Right renal pelvis (tissue), 4 donors: Measurements from ENCODE around the gene COCH. TPM values are rescaled to one million over a fixed set of nuclear protein-coding genes. Genes with fewer than 3 reads are reported as not detected.
"Not testable (repeated sequence)": the region's sequence is repeated elsewhere in the genome, so short reads cannot be mapped to it uniquely, and the experiment has no call there.

Experiments
- DNase-seq, 4 donors: peaks; one replicate each; pipeline ENCODE4 v3.0.0-alpha.2; 2013; ENCODE audit warnings: low read depth in 4 of 4, low spot score in 3 of 4, missing footprints in 1 of 4
- polyA plus RNA-seq, 4 donors: library from polyadenylated mRNA; unstranded; fragments of 120-200 nt; gene quantifications; one replicate each; pipeline ENCODE4 v1.2.1, GENCODE V29; 2013; ENCODE audit not compliant: insufficient read length in 4 of 4

Gene COCH
- polyA plus RNA-seq, 4 donors, result 3.1 to 4.7 (median 3.4) TPM

- DNase-seq, result peak in 1 of 4 donors; percentile 15
These were observed 834 bp downstream of the COCH start for GRCh38 chr14:30874999-30875787.

- DNase-seq, result no peak
These were observed 1.4 kb downstream of the COCH start for GRCh38 chr14:30875788-30876053.

- DNase-seq, result no peak
These were observed 2.3 kb downstream of the COCH start for GRCh38 chr14:30876692-30877091.

GRCh38 chr14:30882431-30882830 lies 8.1 kb downstream of the COCH start:
- no peak for DNase-seq

GRCh38 chr14:30883508-30884294 lies 9.3 kb downstream of the COCH start:
- DNase-seq, result no peak

- DNase-seq, result no peak
These were observed 10.5 kb downstream of the COCH start for GRCh38 chr14:30884901-30885300.

- DNase-seq, result no peak
These were observed 11.7 kb downstream of the COCH start for GRCh38 chr14:30885840-30886740.

GRCh38 chr14:30888480-30889243 lies 14.3 kb downstream of the COCH start:
- DNase-seq, result no peak

GRCh38 chr14:30889244-30889594 lies 14.9 kb downstream of the COCH start:
- DNase-seq, result no peak

GRCh38 chr14:30893819-30894218 lies 19.5 kb downstream of the COCH start:
- no peak for DNase-seq

- no peak for DNase-seq
These were observed 20.7 kb downstream of the COCH start for GRCh38 chr14:30894923-30895515.

GRCh38 chr14:30896435-30896834 lies 22.1 kb downstream of the COCH start:
- DNase-seq, result no peak

- DNase-seq, result not testable (repeated sequence)
These were observed 22.8 kb downstream of the COCH start for GRCh38 chr14:30897121-30897520.

GRCh38 chr14:30903285-30904124 lies 29.1 kb downstream of the COCH start:
- DNase-seq, result no peak

- peak in 3 of 4 donors; percentile 1 to 3 (median 2) for DNase-seq
These were observed 32.6 kb downstream of the COCH start for GRCh38 chr14:30906752-30907658.

- DNase-seq, result no peak
These were observed 33.3 kb downstream of the COCH start for GRCh38 chr14:30907659-30908057.

- DNase-seq, result no peak
These were observed 34.5 kb downstream of the COCH start for GRCh38 chr14:30908826-30909225.

GRCh38 chr14:30914812-30915211 lies 40.5 kb downstream of the COCH start:
- DNase-seq, result no peak
